Endothelial cell of umbilical vein (primary cell): ENCODE data around the gene EPHX1. TPM values are rescaled to one million over a fixed set of nuclear protein-coding genes. Genes with fewer than 3 reads are reported as not detected.
A peak's percentile ranks its signal among the peaks of the same experiment; 100 is the strongest.

ENCODE experiments used
- BruUV-seq: library from RNA; stranded (reverse); fragments of 400-500 nt; replicated peaks from 2 replicates; lab custom pipeline; 2021; lab: Mats Ljungman, UMichigan
- CTCF ChIA-PET: fragments of 300-600, 350-600 bp; sonication (Branson Sonifier 250); formaldehyde crosslinking; loops from one replicate; lab custom pipeline; 2021; ENCODE audit warnings: antibody characterized with exemption, inconsistent platforms; lab: Charles Lee
- POLR2A ChIA-PET: fragments of 300-600, 350-600 bp; sonication (Branson Sonifier 250); formaldehyde crosslinking; loops from one replicate; lab custom pipeline; 2021; ENCODE audit warnings: antibody characterized with exemption, inconsistent platforms; lab: Charles Lee
- DNase-seq: peaks from one replicate; pipeline ENCODE4 v3.0.0-alpha.2; 2011; ENCODE audit warnings: low read depth, low spot score
- FAIRE-seq: peaks from 2 replicates; lab custom pipeline; 2011; peaks lifted over from hg19 to GRCh38; lab: Jason Lieb, UNC
- H2AFZ ChIP-seq: 2 replicates; pipeline ENCODE4 v1.6.0; 2012; ENCODE audit warnings: low read depth, low read length, control low read depth, inconsistent platforms
- H3K27ac ChIP-seq: 2 replicates; pipeline ENCODE4 v1.5.1; 2011; ENCODE audit warnings: low read depth, mild to moderate bottlenecking, control low read depth, low read length, moderate library complexity; ENCODE audit not compliant: insufficient read depth
- H3K27me3 ChIP-seq, 2 experiments: 2 replicates each; pipeline versions ENCODE4 v1.6.0 to v1.6.1; 2011; ENCODE audit warnings: low read length in 2 of 2, mixed read lengths in 1 of 2; ENCODE audit not compliant: control insufficient read depth in 2 of 2, insufficient read depth in 2 of 2
- H3K36me3 ChIP-seq, 2 experiments: 2 replicates in 1 of 2; 3 replicates in 1 of 2; pipeline ENCODE4 v1.5.1; 2011; ENCODE audit warnings: low read length in 2 of 2, mild to moderate bottlenecking in 1 of 2, moderate library complexity in 1 of 2; ENCODE audit not compliant: control insufficient read depth in 2 of 2, insufficient read depth in 2 of 2; ENCODE audit errors: extremely low read depth in 1 of 2
- H3K4me1 ChIP-seq: 3 replicates; pipeline ENCODE4 v1.5.1; 2011; ENCODE audit warnings: mild to moderate bottlenecking, low read length; ENCODE audit not compliant: control insufficient read depth, insufficient read depth; ENCODE audit errors: extremely low read depth
- H3K4me2 ChIP-seq: 2 replicates; pipeline ENCODE4 v1.6.1; 2011; ENCODE audit warnings: low read length, control low read depth, mixed read lengths; ENCODE audit not compliant: insufficient read depth
- H3K4me3 ChIP-seq, 3 experiments: fragments of 200-600 bp in 1 of 3; sonication (generic), shearing (Covaris generic) in 1 of 3; replicated peaks in 1 of 3; 2 replicates each; pipeline ENCODE4 v1.5.1; 2011 to 2016; ENCODE audit warnings: control low read depth in 3 of 3, low read length in 3 of 3, mild to moderate bottlenecking in 2 of 3, inconsistent platforms in 1 of 3, low read depth in 1 of 3, moderate library complexity in 1 of 3; ENCODE audit not compliant: insufficient read depth in 1 of 3
- H3K79me2 ChIP-seq: 2 replicates; pipeline ENCODE4 v1.6.0; 2012; ENCODE audit warnings: low read length, inconsistent platforms; ENCODE audit not compliant: control insufficient read depth, insufficient read depth
- H3K9ac ChIP-seq: replicated peaks from 2 replicates; pipeline ENCODE3; 2011; ENCODE audit warnings: low read length, control low read depth; ENCODE audit not compliant: insufficient read depth; ENCODE audit errors: extremely low read depth
- H3K9me1 ChIP-seq: replicated peaks from 3 replicates; pipeline ENCODE4 v1.6.0; 2011; ENCODE audit warnings: mild to moderate bottlenecking, low read length; ENCODE audit not compliant: control insufficient read depth, insufficient read depth; ENCODE audit errors: extremely low read depth
- H3K9me3 ChIP-seq: replicated peaks from 2 replicates; pipeline ENCODE4 v1.5.1; 2012; ENCODE audit warnings: low read length, inconsistent platforms; ENCODE audit not compliant: control insufficient read depth, insufficient read depth
- H4K20me1 ChIP-seq: replicated peaks from 2 replicates; pipeline ENCODE3; 2011; ENCODE audit warnings: mild to moderate bottlenecking, low read length; ENCODE audit not compliant: control insufficient read depth, insufficient read depth; ENCODE audit errors: extremely low read depth
- CTCF ChIP-seq, 2 donors: IDR thresholded peaks; 1 replicate in 1 of 2; 2 replicates in 1 of 2; pipeline ENCODE4 v1.5.1; 2011; ENCODE audit warnings: low read length in 2 of 2, mild to moderate bottlenecking in 2 of 2, moderate library complexity in 2 of 2, control low read depth in 1 of 2, inconsistent platforms in 1 of 2, low read depth in 1 of 2; ENCODE audit not compliant: insufficient read depth in 1 of 2; ENCODE audit errors: extremely low read depth in 1 of 2
- EZH2 ChIP-seq: IDR thresholded peaks from 2 replicates; pipeline ENCODE4 v1.6.1; 2012; ENCODE audit warnings: borderline replicate concordance, low read depth, mild to moderate bottlenecking, moderate library complexity, low read length, inconsistent platforms; ENCODE audit not compliant: severe bottlenecking
- FOS ChIP-seq: IDR thresholded peaks from 2 replicates; pipeline ENCODE4 v1.6.1; 2011; ENCODE audit warnings: mild to moderate bottlenecking, low read length, moderate library complexity, borderline replicate concordance; ENCODE audit not compliant: insufficient read depth
- GATA2 ChIP-seq: IDR thresholded peaks from 2 replicates; pipeline ENCODE4 v1.7.0; 2011; ENCODE audit warnings: low read depth, mild to moderate bottlenecking, moderate library complexity, mixed read lengths, low read length; ENCODE audit not compliant: insufficient read length, insufficient read depth
- JUN ChIP-seq: IDR thresholded peaks from 2 replicates; pipeline ENCODE4 v1.6.1; 2011; ENCODE audit warnings: borderline replicate concordance, low read depth; ENCODE audit not compliant: insufficient read length, insufficient read depth
- MAX ChIP-seq: IDR thresholded peaks from 2 replicates; pipeline ENCODE4 v1.6.1; 2011; ENCODE audit not compliant: insufficient read depth, insufficient read length
- MYC ChIP-seq: IDR thresholded peaks from one replicate; pipeline ENCODE4 v1.6.1; 2011; ENCODE audit warnings: mild to moderate bottlenecking, low read depth, low read length
- POLR2A ChIP-seq: IDR thresholded peaks from 2 replicates; pipeline ENCODE4 v1.6.1; 2012; ENCODE audit warnings: low read depth, mild to moderate bottlenecking, control low read depth, low read length
- POLR2AphosphoS5 ChIP-seq: IDR thresholded peaks from 2 replicates; pipeline ENCODE4 v1.6.1; 2012; ENCODE audit warnings: low read depth, mild to moderate bottlenecking, control low read depth, low read length, moderate library complexity; ENCODE audit not compliant: insufficient read depth
- dilution Hi-C: fragments of 300-500 bp; cut with MboI; formaldehyde crosslinking; loops from one replicate; pipeline ENCODE4 v1.15.0; 2019; ENCODE audit warnings: low sequenced_read_pairs; ENCODE audit not compliant: extremely low pct_ligation_motif_present
- intact Hi-C: fragments of 100-400 bp; cut with micrococcal nuclease; formaldehyde crosslinking; loops from one replicate; pipeline ENCODE4 v1.10.0; 2022
- polyA plus RNA-seq, 4 experiments: library from polyadenylated mRNA; depleted of rRNA in 3 of 4; stranded (reverse) in 3 of 4; unstranded in 1 of 4; fragments of >200 nt; gene quantifications; 2 replicates each; pipeline versions ENCODE4 v1.2.1 to v1.2.3, GENCODE V29; 2011 to 2012; ENCODE audit warnings: missing spikeins in 1 of 4
- total RNA-seq: library from RNA; stranded (reverse); gene quantifications from 2 replicates; pipeline ENCODE4 v1.2.3, GENCODE V29; 2021

EPHX1 gene
- total and polyA plus RNA-seq, 2 donors (not counting 3 experiments of a cell fraction or from before 2014, with no cell fraction given): 23.7 to 25.2 TPM

- Histone ChIP-seq H3K79me2 (no peaks in the 10 kb centered on the region), H3K27me3 (no peaks in the 10 kb centered on the region), H3K4me3 (no peak overlapping the region), H3K27ac (no peak overlapping the region), H3K4me1 (peaks cover 6% of the 10 kb centered on the region), H3K9ac (no peak overlapping the region), H3K9me3 (no peaks in the 10 kb centered on the region), H4K20me1 (no peaks in the 10 kb centered on the region), H2AFZ (no peak overlapping the region), H3K4me2 (no peak overlapping the region), H3K9me1 (no peaks in the 10 kb centered on the region), H3K36me3 (no peaks in the 10 kb centered on the region)
- CTCF ChIA-PET: interaction anchor here (0.7 to 3.8 kb wide), 4 partner anchors 10 to 337 kb away, joined by 4 to 21 read pairs (median 10); partner anchors contain the start of genes SRP9 and TMEM63A
- intact Hi-C loops: loop anchor here (2.0 kb wide), 1 partner anchor 71 kb away; the partner anchor contains the start of gene TMEM63A
- TF ChIP-seq CTCF (IDR thresholded peaks at IDR 0.05; ENCODE audit: extremely low read depth in 1 of 2, insufficient read depth in 1 of 2, low read depth in 1 of 2, low read length in 2 of 2): peak in 1 of 2 donors; percentile 10
- TF ChIP-seq POLR2A: no peak
- dilution Hi-C loops: no loop called here
- no peak for DNase-seq
- no TSS peak for BruUV-seq
- FAIRE-seq: no peak
- POLR2A ChIA-PET: no interaction called here
These were observed 1.9 kb downstream of the EPHX1 start for GRCh38 chr1:225811622-225812487.

- no peak for DNase-seq
- Histone ChIP-seq H4K20me1 (no peaks in the 10 kb centered on the region), H3K9ac (no peak overlapping the region), H3K9me1 (no peaks in the 10 kb centered on the region), H3K27ac (no peak overlapping the region), H3K27me3 (no peaks in the 10 kb centered on the region), H3K4me1 (peaks cover 13% of the 10 kb centered on the region), H3K36me3 (no peaks in the 10 kb centered on the region), H3K4me2 (no peak overlapping the region), H3K4me3 (no peak overlapping the region), H3K79me2 (no peaks in the 10 kb centered on the region), H3K9me3 (no peaks in the 10 kb centered on the region), H2AFZ (no peak overlapping the region)
- BruUV-seq: no TSS peak
- ChIA-PET CTCF (interaction anchor here (0.9 to 3.8 kb wide), 3 partner anchors 10 to 338 kb away, joined by 4 to 14 read pairs (median 6); no protein-coding TSS in a partner anchor), POLR2A (no interaction called here)
- TF ChIP-seq JUN (no peak), GATA2 (no peak), CTCF (IDR thresholded peaks at IDR 0.05; ENCODE audit: extremely low read depth in 1 of 2, insufficient read depth in 1 of 2, low read depth in 1 of 2, low read length in 2 of 2) (no peak), MYC (no peak), FOS (no peak), POLR2A (no peak), MAX (no peak), EZH2 (no peak), POLR2AphosphoS5 (no peak)
- intact Hi-C loops (no loop called here), dilution Hi-C loops (no loop called here)
- no peak for FAIRE-seq
These were observed 2.7 kb downstream of the EPHX1 start for GRCh38 chr1:225812488-225813213.
